NCI-H2196 treated with DMSO at 0.1 percent for 48 hours (cell line): ENCODE results near the gene MCTP2.
"Not testable (repeated sequence)": the region's sequence is repeated elsewhere in the genome, so short reads cannot be mapped to it uniquely, and the experiment has no call there.

ENCODE experiments used
- DNase-seq: peaks from one replicate; lab custom pipeline; 2025; ENCODE audit not compliant: unreplicated experiment; lab: John Stamatoyannopoulos, UW

The MCTP2 gene

DNA sequence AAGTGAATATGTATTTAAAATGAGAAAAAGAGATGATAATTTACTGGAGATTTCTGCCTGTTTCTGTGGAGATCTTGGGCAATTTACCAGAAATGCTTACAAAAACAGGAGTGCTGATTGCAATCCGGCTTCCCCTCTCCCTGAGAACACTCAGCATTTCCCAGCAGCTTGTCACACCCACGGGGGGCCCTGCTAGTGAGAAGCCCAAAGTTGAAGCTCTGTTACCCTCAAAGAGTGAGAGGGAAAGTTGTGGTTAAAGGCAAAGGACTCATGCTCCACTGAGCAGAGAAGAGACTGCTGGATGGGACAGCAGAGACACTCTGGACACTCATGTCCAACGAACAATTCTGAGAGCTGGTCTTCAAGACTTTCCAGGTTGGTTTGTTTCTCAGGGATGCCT is 2.9 kb downstream of the MCTP2 start:
- DNase-seq: no peak

DNA sequence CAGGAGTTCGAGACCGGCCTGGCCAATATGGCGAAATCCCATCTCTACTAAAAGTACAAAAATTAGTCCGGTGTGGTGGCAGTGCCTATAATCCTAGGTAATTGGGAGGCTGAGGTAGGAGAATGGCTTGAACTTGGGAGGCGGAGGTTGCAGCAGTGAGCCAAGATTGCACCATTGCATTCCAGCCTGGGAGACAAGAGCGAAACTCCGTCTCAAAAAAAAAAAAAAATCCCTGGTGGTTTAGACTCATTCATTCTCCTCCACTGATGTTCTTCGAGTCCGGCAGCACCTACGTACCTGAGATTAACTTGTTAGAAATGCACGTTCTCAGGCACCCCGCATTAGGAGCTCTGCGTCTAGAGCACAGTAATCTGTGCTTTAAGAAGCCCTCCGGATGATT is 3.7 kb downstream of the MCTP2 start:
- no peak for DNase-seq

GRCh38 chr15:94235646-94236045 is 4.3 kb downstream of the MCTP2 start:
- no peak for DNase-seq

- DNase-seq: no peak
Measured at GRCh38 chr15:94236608-94237007, 5.2 kb downstream of the MCTP2 start.

DNA sequence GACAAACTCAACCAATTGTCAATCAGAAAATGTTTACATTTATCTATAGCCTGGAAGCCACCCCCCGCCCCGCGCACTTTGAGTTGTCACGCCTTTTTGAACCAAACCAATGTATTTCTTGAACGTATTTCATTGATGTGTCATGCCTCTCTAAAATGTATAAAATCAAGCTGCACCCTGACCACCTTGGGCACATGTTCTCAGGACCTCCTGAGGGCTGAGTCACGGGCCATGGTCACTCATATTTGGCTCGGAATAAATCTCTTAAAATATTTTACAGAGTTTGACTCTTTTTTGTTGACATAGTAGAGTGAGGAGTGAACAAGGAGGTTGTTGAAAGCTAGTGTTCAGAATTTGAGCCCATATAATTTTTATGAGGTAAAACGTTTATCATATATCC is 6.5 kb downstream of the MCTP2 start:
- DNase-seq: no peak

DNA sequence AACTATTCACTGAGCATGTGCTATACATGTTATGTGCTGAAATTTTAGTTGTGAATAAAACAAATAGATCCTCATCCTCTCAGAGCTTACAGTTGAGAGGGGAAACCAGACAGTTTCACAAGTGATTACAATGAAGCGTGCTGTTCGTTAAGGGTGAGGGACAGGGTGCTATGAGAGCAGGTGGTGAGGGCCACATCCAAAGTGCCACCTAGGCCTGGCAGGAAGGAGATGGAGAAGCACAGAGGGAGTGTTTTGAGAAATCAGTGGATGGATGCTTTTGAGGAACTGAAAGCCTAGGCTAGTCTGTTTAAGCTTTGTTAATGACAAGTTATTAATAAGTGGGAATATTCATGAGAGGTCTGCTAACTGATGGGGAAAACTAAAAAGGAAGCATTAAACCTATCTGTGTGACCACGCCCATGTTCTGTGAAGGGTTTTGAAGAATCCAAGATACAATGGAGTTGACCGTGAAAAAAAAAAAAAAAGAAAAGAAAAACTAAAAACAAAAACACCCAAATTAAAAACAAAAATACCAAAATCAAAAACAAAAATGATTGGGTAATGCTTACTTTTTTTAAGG is 7.3 kb downstream of the MCTP2 start:
- no peak for DNase-seq

- no peak for DNase-seq
Measured at GRCh38 chr15:94239474-94239873, 8.1 kb downstream of the MCTP2 start.

DNA sequence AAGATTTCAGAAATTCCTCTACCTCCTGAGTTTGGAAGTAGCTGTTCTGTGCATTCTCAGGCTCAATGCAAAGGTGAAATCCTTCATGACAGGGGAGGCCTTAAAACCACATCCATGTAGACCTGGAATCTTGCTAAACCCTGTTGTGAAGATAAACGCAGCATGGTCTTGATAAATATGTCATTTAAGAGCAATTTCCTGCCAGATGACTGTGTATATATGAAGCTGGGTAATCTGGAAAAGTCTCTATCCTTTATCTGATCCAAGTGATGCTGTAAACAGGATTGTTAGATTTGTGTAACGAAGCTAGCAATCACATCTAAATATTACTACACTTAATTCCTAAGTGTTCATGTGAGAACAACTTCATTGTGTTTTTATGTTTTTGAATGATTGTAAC is 9.1 kb downstream of the MCTP2 start:
- no peak for DNase-seq

DNA sequence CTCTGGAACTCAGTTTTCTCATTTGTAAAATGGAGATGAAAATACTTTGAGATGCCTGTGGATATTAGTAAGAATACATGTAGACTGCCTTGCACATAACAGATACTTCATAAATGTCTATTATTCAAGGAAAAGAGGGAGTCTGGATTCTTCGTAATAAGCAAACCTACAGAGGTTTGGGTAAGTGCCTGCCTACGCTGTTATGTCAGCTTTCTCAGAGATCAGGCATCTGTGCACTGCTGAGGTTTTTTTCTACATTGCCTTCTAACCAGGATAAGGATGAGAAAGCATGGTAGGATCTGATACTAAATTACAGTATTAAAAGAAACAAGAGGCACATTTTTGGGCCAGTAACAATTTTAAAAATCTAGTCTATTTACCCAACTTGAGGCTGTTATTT is 10.9 kb downstream of the MCTP2 start:
- no peak for DNase-seq

- DNase-seq: not testable (repeated sequence)
Measured at GRCh38 chr15:94243003-94243402, 11.6 kb downstream of the MCTP2 start.

DNA sequence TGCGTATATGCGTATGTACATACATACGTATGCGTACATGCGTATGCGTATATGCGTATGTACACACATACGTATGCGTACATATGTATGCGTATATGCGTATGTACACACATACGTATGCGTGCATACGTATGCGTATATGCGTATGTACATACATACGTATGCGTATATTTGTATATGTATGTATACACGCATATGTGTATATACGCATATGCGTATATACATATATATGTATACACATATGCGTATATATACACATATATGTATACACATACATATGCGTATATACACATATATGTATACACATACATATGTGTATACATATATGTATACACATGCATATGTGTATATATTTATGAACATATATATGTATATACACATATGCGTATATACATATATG is 12.1 kb downstream of the MCTP2 start:
- no peak for DNase-seq

DNA sequence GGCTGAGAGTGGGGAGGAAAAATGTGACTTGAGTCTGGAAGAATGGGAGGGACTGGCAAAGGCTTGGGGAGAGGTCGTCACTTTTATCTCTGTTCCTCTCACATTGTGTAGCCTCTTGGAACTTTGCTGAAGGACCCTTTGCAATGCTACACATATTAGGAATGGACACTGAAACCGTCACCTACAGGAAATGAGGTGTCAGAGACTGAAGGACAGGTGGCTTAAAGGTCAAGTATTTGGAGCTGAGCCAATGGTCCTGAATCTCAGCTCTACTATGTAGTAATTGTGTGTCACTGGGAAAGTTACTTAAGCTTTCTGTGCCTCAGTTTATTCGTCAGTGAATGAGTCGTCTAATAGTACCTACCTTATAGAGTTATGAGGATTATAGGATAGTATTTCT is 14.7 kb downstream of the MCTP2 start:
- no peak for DNase-seq

- DNase-seq: no peak
Measured at GRCh38 chr15:94247789-94248638, 16.7 kb downstream of the MCTP2 start.

DNA sequence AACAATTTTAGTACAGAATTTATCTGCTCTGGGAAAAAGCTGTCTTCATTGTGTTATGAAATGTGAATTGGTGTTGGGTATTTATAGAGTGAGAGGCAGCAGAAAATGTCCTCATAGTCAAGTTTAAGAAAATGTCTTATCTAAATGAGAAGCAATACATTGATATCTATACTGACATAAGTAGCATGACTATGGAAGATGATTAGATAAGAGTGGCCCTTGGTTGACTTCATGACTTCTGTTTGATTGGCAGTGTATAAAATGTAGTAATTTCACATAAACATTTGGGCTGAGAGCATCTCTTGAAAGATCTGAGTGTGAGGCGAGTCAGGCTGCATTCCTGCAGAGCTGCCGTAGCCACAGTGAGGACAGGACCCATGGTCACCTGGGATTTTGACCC is 19.4 kb downstream of the MCTP2 start:
- no peak for DNase-seq

GRCh38 chr15:94252223-94252766 is 20.9 kb downstream of the MCTP2 start:
- no peak for DNase-seq

DNA sequence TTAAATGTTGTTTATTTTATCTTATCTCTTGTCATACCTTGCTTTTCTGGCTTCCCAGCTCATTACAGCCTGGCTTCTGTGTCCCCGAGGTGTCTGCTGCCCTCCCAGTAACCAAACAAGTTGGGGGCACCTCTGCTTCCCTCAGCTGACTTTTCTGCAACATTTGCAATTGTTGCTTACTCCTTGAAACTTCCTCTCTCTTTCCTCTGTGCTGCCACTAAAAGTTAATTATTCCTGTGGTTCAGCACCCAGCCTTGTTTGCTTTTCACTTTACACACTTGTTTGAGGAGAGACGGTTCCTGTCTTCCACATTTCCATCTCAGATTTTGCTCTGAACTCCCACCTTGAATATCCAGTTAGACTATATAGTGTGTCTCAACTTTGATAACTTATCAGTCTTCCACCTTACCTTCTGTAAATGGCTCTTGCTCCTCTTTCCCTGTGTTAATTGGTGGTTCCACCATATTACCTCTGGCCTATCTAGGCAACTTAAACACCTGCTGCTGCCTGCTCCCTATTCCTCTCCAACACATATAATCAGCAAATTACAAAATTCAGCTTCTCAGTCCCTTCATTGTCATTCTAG is 21.6 kb downstream of the MCTP2 start:
- no peak for DNase-seq

- no peak for DNase-seq
Measured at GRCh38 chr15:94253742-94254141, 22.4 kb downstream of the MCTP2 start.

GRCh38 chr15:94255540-94255939 is 24.2 kb downstream of the MCTP2 start:
- DNase-seq: no peak

- DNase-seq: no peak
Measured at GRCh38 chr15:94256511-94256910, 25.1 kb downstream of the MCTP2 start.

DNA sequence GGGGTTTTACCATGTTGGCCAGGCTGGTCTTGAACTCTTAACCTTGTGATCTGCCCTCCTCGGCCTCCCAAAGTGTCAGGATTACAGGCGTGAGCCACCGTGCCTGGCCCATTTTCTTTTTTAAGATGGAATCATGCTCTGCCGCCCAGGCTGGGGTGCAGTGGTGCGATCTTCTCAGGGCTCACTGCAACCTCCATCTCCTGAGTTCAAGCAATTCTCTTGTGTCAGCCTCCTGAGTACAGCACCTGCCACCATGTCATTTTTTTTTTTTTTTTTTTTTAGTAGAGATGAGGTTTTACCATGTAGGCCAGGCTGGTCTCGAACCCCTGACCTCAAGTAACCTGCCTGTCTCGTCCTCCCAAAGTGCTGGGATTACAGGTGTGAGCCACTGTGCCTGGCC is 26.4 kb downstream of the MCTP2 start:
- not testable (repeated sequence) for DNase-seq

- no peak for DNase-seq
Measured at GRCh38 chr15:94258246-94258645, 26.9 kb downstream of the MCTP2 start.

- DNase-seq: no peak
Measured at GRCh38 chr15:94259121-94259751, 27.9 kb downstream of the MCTP2 start.
